Measurements from ENCODE around the gene IL19.

DNA sequence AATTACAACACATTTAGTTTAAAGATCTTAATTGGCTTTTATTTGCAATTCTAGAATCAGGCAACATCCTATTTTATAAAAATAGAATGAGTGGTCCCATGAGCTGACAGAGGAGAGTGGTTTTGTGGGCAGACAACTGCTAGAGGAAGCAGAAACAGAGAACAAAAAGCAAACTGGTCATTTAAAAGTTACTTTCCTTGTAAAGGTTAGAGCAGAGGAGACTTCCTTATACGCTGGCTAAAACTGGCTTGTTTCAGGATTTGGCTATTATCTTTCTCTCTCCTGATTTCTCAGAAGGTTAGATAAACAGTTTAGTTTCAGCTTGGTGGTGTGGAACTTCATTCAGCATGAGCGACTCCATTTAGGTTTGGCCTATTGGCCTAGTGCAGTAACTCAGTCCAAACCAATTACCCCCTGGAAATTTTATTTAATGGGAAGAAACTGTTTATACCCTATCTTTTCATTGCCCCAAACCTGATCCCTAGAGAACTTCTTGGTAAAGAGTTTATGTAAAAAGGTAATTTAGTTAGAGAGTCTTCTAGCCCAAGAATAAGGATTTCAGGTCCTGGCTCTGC lies 62.6 kb downstream of the IL19 start:
- TF ChIP-seq SPI1 (IDR thresholded peaks at IDR 0.05; ENCODE audit: low read depth, low read length), result no peak
- TF ChIP-seq POLR2AphosphoS5 (IDR thresholded peaks at IDR 0.05; ENCODE audit: low read depth, low read length), result no peak
- TF ChIP-seq POLR2A (IDR thresholded peaks at IDR 0.05; ENCODE audit: low read depth, low read length), result no peak
- no peak for TF ChIP-seq TAF1 (IDR thresholded peaks at IDR 0.05; ENCODE audit: low read depth, low read length)
- TF ChIP-seq POU2F2 (IDR thresholded peaks at IDR 0.05; ENCODE audit: low read depth, low read length), result no peak
- TF ChIP-seq PAX5 (IDR thresholded peaks at IDR 0.05; ENCODE audit: insufficient read depth, low read length, severe bottlenecking), result no peak
